GM12891 (cell line): ENCODE data around the gene ATG5.

Experiments
- DNase-seq: peaks from one replicate; pipeline ENCODE4 v3.0.0; 2011; ENCODE audit warnings: low spot score; ENCODE audit not compliant: insufficient read length
- FAIRE-seq: peaks from 2 replicates; lab custom pipeline; 2011; peaks lifted over from hg19 to GRCh38; lab: Jason Lieb, UNC
- PAX5 ChIP-seq: IDR thresholded peaks from 2 replicates; pipeline ENCODE4 v1.6.1; 2011; ENCODE audit warnings: low read length, moderate library complexity, mild to moderate bottlenecking; ENCODE audit not compliant: insufficient read depth, severe bottlenecking
- POLR2A ChIP-seq: IDR thresholded peaks from 2 replicates; pipeline ENCODE4 v1.6.1; 2011; ENCODE audit warnings: low read depth, low read length, control low read depth
- POLR2AphosphoS5 ChIP-seq: IDR thresholded peaks from 2 replicates; pipeline ENCODE4 v1.6.1; 2011; ENCODE audit warnings: low read depth, low read length, control low read depth
- POU2F2 ChIP-seq: IDR thresholded peaks from 2 replicates; pipeline ENCODE4 v1.6.1; 2011; ENCODE audit warnings: low read depth, mild to moderate bottlenecking, control low read depth, low read length, moderate library complexity
- SPI1 ChIP-seq: IDR thresholded peaks from 2 replicates; pipeline ENCODE4 v1.6.1; 2011; ENCODE audit warnings: low read depth, low read length, control low read depth
- TAF1 ChIP-seq: IDR thresholded peaks from 2 replicates; pipeline ENCODE4 v1.6.1; 2011; ENCODE audit warnings: low read depth, low read length, control low read depth

The ATG5 gene

DNA sequence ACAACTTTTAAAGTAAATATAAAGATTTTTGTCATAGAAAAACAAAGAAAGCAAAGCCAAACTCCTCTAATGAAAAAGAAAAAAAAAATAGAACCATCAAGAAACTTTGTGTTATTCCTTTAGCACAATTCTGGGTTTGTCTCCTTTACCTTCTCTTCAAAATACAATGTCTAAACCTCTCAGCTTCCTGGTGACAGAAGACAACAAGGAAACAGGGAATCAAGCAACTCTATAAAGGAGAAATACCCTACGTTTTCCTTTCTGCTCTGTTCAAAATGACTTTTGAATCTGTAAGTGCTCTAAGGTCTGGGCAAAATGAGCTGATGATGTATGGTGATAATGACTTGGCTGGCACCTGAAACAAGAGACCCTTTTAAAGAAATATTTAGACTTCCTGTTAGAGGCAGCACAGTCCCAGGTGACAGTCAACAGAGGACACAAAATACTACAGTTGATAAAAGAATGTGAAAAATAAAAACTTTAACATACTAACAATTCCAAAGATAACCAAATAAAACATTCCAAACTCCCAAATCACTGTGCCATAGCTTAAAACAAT, 138.1 kb downstream of the ATG5 start:
- TF ChIP-seq POU2F2 (no peak), TAF1 (no peak), SPI1 (no peak), POLR2AphosphoS5 (no peak)
- FAIRE-seq (no peak), DNase-seq (no peak)

DNA sequence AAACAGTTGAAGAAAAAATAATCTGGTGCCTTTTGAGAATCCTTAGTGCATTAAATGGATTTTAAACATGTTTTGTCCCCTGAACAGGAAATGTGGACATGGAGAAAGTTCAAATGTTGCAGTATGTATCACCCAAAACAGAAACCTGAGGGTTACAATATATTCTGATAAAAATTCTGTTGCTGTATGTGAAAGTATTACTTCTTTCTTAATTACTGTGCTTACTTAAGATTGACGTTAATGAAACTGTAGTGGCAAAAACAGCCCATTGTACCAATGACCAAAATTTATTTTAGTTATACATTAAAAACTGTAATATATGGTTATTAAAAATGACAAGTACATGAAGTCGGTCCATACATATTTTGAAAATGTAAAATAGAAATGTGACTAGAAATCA, 138.8 kb downstream of the ATG5 start:
- TF ChIP-seq PAX5: no peak
- no peak for TF ChIP-seq POLR2AphosphoS5
- no peak for TF ChIP-seq POU2F2
- no peak for TF ChIP-seq TAF1
- no peak for TF ChIP-seq SPI1
- no peak for TF ChIP-seq POLR2A
- FAIRE-seq: no peak

DNA sequence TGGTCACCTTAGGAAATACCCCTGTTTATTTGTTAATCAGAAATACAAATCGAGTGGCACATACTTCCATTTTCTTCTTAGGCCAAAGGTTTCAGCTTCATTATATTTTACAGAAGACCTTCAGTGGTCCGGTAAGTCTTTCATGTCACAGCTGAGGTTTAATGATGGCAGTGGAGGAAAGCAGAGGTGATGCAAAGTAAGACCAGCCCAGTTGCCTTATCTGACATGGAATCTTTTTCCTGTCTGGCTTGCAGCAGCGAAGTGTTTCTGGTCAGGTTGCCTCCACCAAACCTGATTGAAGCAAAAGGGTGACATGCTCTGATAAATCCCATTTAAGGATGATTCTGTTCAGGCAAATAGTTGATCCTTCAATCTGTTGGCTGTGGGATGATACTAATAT, 139.4 kb downstream of the ATG5 start:
- TF ChIP-seq POLR2A: no peak
- TF ChIP-seq POU2F2: no peak
- no peak for TF ChIP-seq PAX5
- TF ChIP-seq SPI1: no peak
- no peak for TF ChIP-seq TAF1
- TF ChIP-seq POLR2AphosphoS5: no peak
- FAIRE-seq: peak; percentile 50
- DNase-seq: no peak

More for the DNA sequence above, 138.8 kb downstream of the ATG5 start:
- DNase-seq: no peak

DNA sequence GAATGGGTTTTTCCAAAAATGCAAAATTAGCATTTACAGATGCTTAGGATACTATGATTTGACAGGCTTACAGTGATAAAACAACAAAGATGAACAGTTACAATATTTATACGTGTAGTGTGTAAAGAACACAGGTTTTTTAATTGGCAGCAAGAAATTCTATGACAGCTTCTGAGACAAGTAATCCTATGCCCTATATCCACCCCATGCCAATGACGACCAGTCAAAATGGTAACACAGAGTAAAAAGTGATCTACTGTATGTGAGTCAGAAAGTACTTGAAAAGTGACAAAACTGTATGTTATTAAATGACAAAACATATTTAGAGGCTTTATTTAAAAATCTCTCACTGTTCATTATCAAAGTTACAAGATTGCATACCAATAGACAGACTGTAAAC, 139.9 kb downstream of the ATG5 start:
- no peak for FAIRE-seq
- TF ChIP-seq POLR2A: no peak
- no peak for TF ChIP-seq TAF1
- TF ChIP-seq SPI1: no peak
- no peak for TF ChIP-seq PAX5
- TF ChIP-seq POLR2AphosphoS5: no peak
- TF ChIP-seq POU2F2: no peak
- no peak for DNase-seq

DNA sequence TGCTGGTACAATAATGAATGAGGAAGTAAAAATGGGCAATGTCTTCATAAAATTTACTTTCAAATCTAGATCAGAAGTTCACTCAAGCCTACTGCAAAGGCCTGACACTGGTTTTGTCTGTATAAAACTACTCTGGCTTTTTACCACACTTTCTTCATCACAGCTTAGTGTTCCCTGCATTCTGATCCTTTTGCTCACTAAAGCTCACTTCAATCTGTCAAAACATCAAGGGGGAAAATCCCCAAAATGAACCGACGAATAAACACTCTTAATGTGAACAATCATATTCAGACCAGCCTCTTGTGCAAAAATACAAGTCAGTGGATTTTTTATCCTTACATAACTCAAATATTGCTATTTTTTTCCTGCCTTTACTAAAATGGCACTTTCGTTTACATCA, 140.9 kb downstream of the ATG5 start:
- DNase-seq (no peak), FAIRE-seq (peak; percentile 28)

DNA sequence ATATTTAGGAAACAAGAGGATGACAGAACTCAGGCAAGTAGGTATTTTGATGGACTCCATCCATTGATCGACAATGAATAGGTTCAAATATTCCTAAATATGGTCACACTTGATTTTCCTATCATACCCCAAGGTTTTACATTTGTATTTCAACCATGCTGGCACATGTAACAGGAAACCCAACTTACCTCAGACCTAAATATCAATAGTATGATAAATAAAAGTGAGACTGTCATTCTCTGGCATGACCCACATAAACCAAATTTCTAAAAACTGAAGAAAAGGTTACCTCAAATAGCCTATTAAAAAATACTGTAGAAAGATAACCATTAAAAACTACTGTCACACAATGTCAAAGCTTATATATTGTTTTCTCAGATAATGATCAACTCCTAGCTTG, 142.1 kb downstream of the ATG5 start:
- no peak for FAIRE-seq
- no peak for DNase-seq
- TF ChIP-seq POU2F2 (no peak), PAX5 (no peak), TAF1 (no peak), POLR2AphosphoS5 (no peak), SPI1 (no peak), POLR2A (no peak)

More for the DNA sequence above, 140.9 kb downstream of the ATG5 start:
- no peak for TF ChIP-seq POLR2A
- no peak for TF ChIP-seq PAX5
- TF ChIP-seq POLR2AphosphoS5: no peak
- no peak for TF ChIP-seq SPI1
- no peak for TF ChIP-seq POU2F2
- no peak for TF ChIP-seq TAF1

DNA sequence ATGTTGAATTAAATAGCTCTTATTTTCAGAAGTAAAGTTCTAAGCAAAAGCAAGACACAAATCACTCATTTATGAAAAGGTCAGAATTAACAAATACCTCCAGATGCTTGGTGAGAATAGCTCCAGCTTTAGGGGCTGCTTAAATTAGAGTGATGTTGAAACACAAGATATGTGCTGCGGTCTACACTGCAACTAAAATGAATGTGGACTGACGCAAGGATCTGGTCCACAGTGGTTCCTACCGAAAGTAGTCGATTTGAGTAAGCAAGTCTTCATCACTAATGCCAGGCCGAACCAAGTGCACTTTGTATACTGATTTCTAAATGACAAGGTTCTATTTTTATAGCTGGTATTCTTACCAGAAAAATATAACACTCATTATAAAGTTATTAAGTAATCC, 143.1 kb downstream of the ATG5 start:
- TF ChIP-seq POLR2A (no peak), POLR2AphosphoS5 (no peak; the same call in 1 of the 2 replicates), SPI1 (peak; percentile 31; the same call in 1 of the 2 replicates), PAX5 (peak; percentile 65), POU2F2 (peak; percentile 80), TAF1 (no peak)
- DNase-seq: no peak
- peak; percentile 88 for FAIRE-seq

DNA sequence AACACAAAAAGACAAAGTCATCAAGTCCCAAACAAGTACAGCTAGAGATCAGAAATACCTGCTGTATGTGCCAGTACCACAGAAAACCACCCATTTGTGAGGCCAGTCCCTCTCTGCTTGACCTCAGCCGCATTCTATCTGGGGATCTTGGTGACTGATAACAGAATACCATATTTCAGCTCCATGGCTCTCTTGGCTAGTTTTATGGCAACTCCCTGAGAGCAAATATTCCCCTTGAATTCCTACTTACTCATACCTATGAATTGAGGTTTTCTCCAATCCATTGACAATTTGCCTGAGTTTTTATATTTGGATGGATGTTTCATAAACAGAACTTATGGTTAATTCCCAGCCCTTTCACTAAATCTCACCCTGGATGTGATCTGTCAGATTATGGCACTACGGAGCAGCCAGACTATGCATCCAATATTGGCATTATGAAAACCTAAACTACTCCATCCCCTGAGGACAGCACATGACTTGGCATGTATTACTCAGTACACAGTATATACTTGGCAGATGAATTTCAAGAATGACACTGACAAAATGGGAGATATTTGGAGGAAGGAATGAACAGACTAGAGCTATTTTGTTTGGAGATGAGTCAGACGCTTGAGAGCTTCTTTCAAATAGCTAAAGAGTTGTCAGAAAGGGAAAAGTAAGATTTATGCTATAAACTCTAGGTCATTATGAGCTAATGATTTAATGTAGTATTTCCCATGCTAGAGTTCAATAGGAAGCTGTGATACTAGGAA, 143.7 kb downstream of the ATG5 start:
- no peak for TF ChIP-seq SPI1
- TF ChIP-seq POLR2A: no peak
- no peak for TF ChIP-seq TAF1
- no peak for TF ChIP-seq PAX5
- no peak for TF ChIP-seq POU2F2
- TF ChIP-seq POLR2AphosphoS5: no peak
- FAIRE-seq (peak; percentile 73), DNase-seq (no peak)

DNA sequence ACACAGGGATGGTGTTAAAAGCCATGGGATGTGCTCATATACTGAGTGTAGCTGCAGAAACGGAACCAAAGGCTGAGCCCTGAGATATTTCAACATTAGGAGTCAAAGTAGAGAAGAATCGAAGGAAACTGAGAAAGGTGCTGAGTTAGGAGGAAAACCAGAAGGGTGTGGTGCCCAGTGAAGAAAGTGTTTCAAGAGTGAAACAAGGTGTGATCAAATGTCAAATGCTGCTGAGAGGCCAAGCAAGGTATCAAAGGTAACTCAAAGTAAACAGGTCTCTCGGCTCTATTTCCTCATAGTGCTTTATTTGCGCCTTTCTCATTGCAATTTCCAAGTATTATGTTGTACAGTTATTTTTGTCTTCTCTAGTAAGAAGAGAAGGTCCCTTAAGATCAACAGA, 145.4 kb downstream of the ATG5 start:
- no peak for DNase-seq
- TF ChIP-seq POU2F2 (no peak), SPI1 (no peak), POLR2A (no peak), TAF1 (no peak), PAX5 (no peak), POLR2AphosphoS5 (no peak)
- FAIRE-seq: peak; percentile 28
